Endothelial cell (in vitro differentiated cells): Measurements from ENCODE around the gene MTCH1. TPM values are rescaled to one million over a fixed set of nuclear protein-coding genes. Genes with fewer than 3 reads are reported as not detected.

Experiments
- DNase-seq: peaks from one replicate; pipeline ENCODE4 v3.0.0; 2021; ENCODE audit warnings: low spot score
- H3K27ac Mint-ChIP-seq: one replicate; pipeline ENCODE4 v1.8.0; 2021; ENCODE audit warnings: mixed read lengths, inconsistent platforms; ENCODE audit not compliant: unreplicated experiment
- H3K27me3 Mint-ChIP-seq: one replicate; pipeline ENCODE4 v1.8.0; 2021; ENCODE audit warnings: mild to moderate bottlenecking, moderate library complexity, mixed read lengths, inconsistent platforms; ENCODE audit not compliant: unreplicated experiment
- H3K36me3 Mint-ChIP-seq: one replicate; pipeline ENCODE4 v1.8.0; 2021; ENCODE audit warnings: mild to moderate bottlenecking, low read depth, mixed read lengths, inconsistent platforms; ENCODE audit not compliant: unreplicated experiment
- H3K4me1 Mint-ChIP-seq: one replicate; pipeline ENCODE4 v1.8.0; 2021; ENCODE audit warnings: mild to moderate bottlenecking, mixed read lengths, inconsistent platforms; ENCODE audit not compliant: unreplicated experiment
- H3K4me3 Mint-ChIP-seq: one replicate; pipeline ENCODE4 v1.8.0; 2021; ENCODE audit warnings: mild to moderate bottlenecking, mixed read lengths, inconsistent platforms; ENCODE audit not compliant: unreplicated experiment
- H3K9me3 Mint-ChIP-seq: one replicate; pipeline ENCODE4 v1.8.0; 2021; ENCODE audit warnings: mixed read lengths, inconsistent platforms; ENCODE audit not compliant: unreplicated experiment
- CTCF ChIP-seq: fragments of 200-600 bp; sonication (generic); IDR thresholded peaks from one replicate; pipeline ENCODE4 v1.5.0; 2021; ENCODE audit warnings: antibody characterized with exemption; ENCODE audit not compliant: unreplicated experiment
- total RNA-seq: library from RNA; stranded (reverse); fragmentation: NEBNext Ultra II Directional; extraction: Animal tissue kit (Norgen Biotek cat#: 25700); gene quantifications from one replicate; pipeline ENCODE4 v1.2.1, GENCODE V29; 2021; ENCODE audit not compliant: unreplicated experiment

MTCH1 gene
- total RNA-seq, 1 donor from 2014 or later = 304 TPM

GRCh38 chr6:36961441-36962435 is 24.3 kb downstream of the MTCH1 start:
- H3K27me3 Mint-ChIP-seq = peaks cover 19% of the 10 kb centered on the region
- DNase-seq = no peak
- TF ChIP-seq CTCF = no peak
- peak overlapping the region; percentile 67 for H3K27ac Mint-ChIP-seq
- peaks cover 9% of the 10 kb centered on the region for H3K36me3 Mint-ChIP-seq
- peak overlapping the region; percentile 49 for H3K4me3 Mint-ChIP-seq
- peaks cover 26% of the 10 kb centered on the region for H3K4me1 Mint-ChIP-seq
- H3K9me3 Mint-ChIP-seq = no peaks in the 10 kb centered on the region

GRCh38 chr6:36959555-36960250 is 26.3 kb downstream of the MTCH1 start:
- DNase-seq = no peak
- Mint-ChIP-seq H3K4me3 (no peak overlapping the region), H3K27ac (peak overlapping the region; percentile 39), H3K9me3 (no peaks in the 10 kb centered on the region), H3K4me1 (peaks cover 34% of the 10 kb centered on the region), H3K27me3 (peaks cover 19% of the 10 kb centered on the region), H3K36me3 (peaks cover 9% of the 10 kb centered on the region)
- TF ChIP-seq CTCF = no peak

- Mint-ChIP-seq H3K4me1 (peaks cover 38% of the 10 kb centered on the region), H3K4me3 (no peak overlapping the region), H3K9me3 (no peaks in the 10 kb centered on the region), H3K27ac (no peak overlapping the region), H3K27me3 (peaks cover 18% of the 10 kb centered on the region), H3K36me3 (peaks cover 9% of the 10 kb centered on the region)
- DNase-seq = no peak
- no peak for TF ChIP-seq CTCF
Measured at GRCh38 chr6:36958775-36959554, 27.0 kb downstream of the MTCH1 start.

- Mint-ChIP-seq H3K9me3 (no peaks in the 10 kb centered on the region), H3K27me3 (peaks cover 18% of the 10 kb centered on the region), H3K27ac (no peak overlapping the region), H3K4me1 (peaks cover 40% of the 10 kb centered on the region), H3K36me3 (peaks cover 6% of the 10 kb centered on the region), H3K4me3 (no peak overlapping the region)
- no peak for DNase-seq
- no peak for TF ChIP-seq CTCF
Measured at GRCh38 chr6:36957773-36958271, 28.2 kb downstream of the MTCH1 start.
